MM.1S (cell line): ENCODE results near the gene SFXN5.

Source experiments
- DNase-seq: peaks from one replicate; pipeline ENCODE4 v3.0.0-alpha.2; 2015
- H2AFZ ChIP-seq: fragments of 300-600 bp; sonication (generic); 2 replicates; pipeline ENCODE4 v1.6.0; 2016; ENCODE audit warnings: antibody characterized with exemption, low read length
- H3F3A ChIP-seq: fragments of 300-600 bp; sonication (generic); 2 replicates; pipeline ENCODE4 v1.6.1; 2016; ENCODE audit warnings: mild to moderate bottlenecking, antibody characterized with exemption, low read length, moderate library complexity, mixed read lengths; ENCODE audit not compliant: insufficient read depth
- H3K27ac ChIP-seq: fragments of 300-600 bp; sonication (generic); 2 replicates; pipeline ENCODE4 v1.5.1; 2016; ENCODE audit warnings: mild to moderate bottlenecking, low read length
- H3K27me3 ChIP-seq: fragments of 300-600 bp; sonication (generic); replicated peaks from 2 replicates; pipeline ENCODE4 v1.6.0; 2016; ENCODE audit warnings: low read length; ENCODE audit not compliant: insufficient read depth
- H3K36me3 ChIP-seq: fragments of 300-600 bp; sonication (generic); replicated peaks from 2 replicates; pipeline ENCODE4 v1.6.1; 2016; ENCODE audit warnings: mild to moderate bottlenecking, low read length, mixed read lengths; ENCODE audit not compliant: insufficient read depth
- H3K4me1 ChIP-seq: fragments of 300-600 bp; sonication (generic); 2 replicates; pipeline ENCODE4 v1.6.1; 2016; ENCODE audit warnings: low read length, mixed read lengths
- H3K4me2 ChIP-seq: fragments of 300-600 bp; sonication (generic); 2 replicates; pipeline ENCODE4 v1.6.0; 2016; ENCODE audit warnings: low read depth, low read length
- H3K4me3 ChIP-seq: fragments of 300-600 bp; sonication (generic); 2 replicates; pipeline ENCODE4 v1.5.1; 2016; ENCODE audit warnings: low read length, mixed read lengths
- H3K79me2 ChIP-seq: fragments of 300-600 bp; sonication (generic); 2 replicates; pipeline ENCODE4 v1.6.1; 2016; ENCODE audit warnings: mixed run types, low read length, mixed read lengths
- H3K9ac ChIP-seq: fragments of 300-600 bp; sonication (generic); 2 replicates; pipeline ENCODE4 v1.6.1; 2016; ENCODE audit warnings: low read length, mixed read lengths
- H3K9me2 ChIP-seq: fragments of 300-600 bp; sonication (generic); replicated peaks from 2 replicates; pipeline ENCODE4 v1.6.1; 2016; ENCODE audit warnings: mild to moderate bottlenecking, low read length, mixed read lengths; ENCODE audit not compliant: insufficient read depth
- H3K9me3 ChIP-seq: fragments of 300-600 bp; sonication (generic); replicated peaks from 2 replicates; pipeline ENCODE4 v1.6.1; 2016; ENCODE audit warnings: mild to moderate bottlenecking, low read length, mixed read lengths; ENCODE audit not compliant: insufficient read depth
- H4K20me1 ChIP-seq: fragments of 300-600 bp; sonication (generic); 2 replicates; pipeline ENCODE4 v1.6.1; 2016; ENCODE audit warnings: mild to moderate bottlenecking, low read length, moderate library complexity, mixed read lengths; ENCODE audit not compliant: insufficient read depth
- EZH2 ChIP-seq: fragments of 300-600 bp; sonication (generic); optimal IDR thresholded peaks from 2 replicates; pipeline ENCODE3; 2017; ENCODE audit warnings: low read depth, mild to moderate bottlenecking, antibody characterized with exemption, low read length, mixed read lengths
- EZH2phosphoT487 ChIP-seq: fragments of 300-600 bp; sonication (generic); IDR thresholded peaks from 2 replicates; pipeline ENCODE4 v1.6.1; 2018; ENCODE audit warnings: antibody characterized with exemption, low read length
- TF ChIP-seq, protein P1 (sequence below): fragments of 300-600 bp; sonication (generic); IDR thresholded peaks from 2 replicates; pipeline ENCODE4 v1.5.1; 2016; ENCODE audit warnings: antibody characterized with exemption, low read length, mixed read lengths

Gene SFXN5

DNA sequence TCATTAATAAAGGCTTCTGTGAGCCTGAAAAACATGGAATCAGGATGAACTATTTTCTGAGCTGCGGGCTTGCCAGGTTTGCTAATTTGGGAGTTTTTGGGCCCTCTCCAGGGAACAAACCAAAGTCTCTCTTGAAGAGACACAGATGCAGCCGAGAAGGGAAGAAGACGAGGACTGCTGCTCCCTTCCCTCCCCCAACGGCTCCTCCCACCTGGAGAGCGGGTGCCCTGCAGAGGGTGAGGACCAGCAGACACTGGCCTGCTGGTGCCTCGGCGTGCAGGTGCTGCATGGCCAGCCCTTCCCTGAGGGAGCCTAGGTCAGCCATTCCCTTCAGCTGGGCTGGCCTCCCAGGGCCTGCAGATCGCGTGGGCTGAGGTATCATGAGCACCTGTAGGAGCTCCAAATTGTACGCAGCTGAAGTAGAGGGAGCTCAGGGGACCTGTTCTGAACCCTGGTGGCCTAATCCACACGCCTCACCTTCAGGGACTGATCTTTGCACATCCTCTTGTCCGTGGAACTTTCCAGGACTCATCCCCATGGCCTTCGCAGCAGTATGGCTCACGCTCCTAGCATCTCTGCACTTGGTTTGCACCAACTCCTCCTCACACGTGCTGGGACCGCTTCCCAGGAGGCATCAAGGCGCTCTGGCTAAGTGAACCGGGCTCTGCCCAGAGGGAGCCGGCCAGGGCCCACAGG lies 134.7 kb downstream of the SFXN5 start:
- Histone ChIP-seq H2AFZ (no peak overlapping the region), H3K27ac (no peak overlapping the region), H3K9ac (no peak overlapping the region), H3K27me3 (no peaks in the 10 kb centered on the region), H3K4me2 (no peak overlapping the region), H3F3A (no peaks in the 10 kb centered on the region), H4K20me1 (no peaks in the 10 kb centered on the region), H3K4me3 (no peak overlapping the region), H3K36me3 (no peaks in the 10 kb centered on the region), H3K9me3 (no peaks in the 10 kb centered on the region), H3K4me1 (no peaks in the 10 kb centered on the region), H3K9me2 (no peaks in the 10 kb centered on the region), H3K79me2 (no peaks in the 10 kb centered on the region)
- no peak for DNase-seq
- TF ChIP-seq EZH2phosphoT487 = no peak
- TF ChIP-seq EZH2 = no peak
- TF ChIP-seq, protein P1, sequence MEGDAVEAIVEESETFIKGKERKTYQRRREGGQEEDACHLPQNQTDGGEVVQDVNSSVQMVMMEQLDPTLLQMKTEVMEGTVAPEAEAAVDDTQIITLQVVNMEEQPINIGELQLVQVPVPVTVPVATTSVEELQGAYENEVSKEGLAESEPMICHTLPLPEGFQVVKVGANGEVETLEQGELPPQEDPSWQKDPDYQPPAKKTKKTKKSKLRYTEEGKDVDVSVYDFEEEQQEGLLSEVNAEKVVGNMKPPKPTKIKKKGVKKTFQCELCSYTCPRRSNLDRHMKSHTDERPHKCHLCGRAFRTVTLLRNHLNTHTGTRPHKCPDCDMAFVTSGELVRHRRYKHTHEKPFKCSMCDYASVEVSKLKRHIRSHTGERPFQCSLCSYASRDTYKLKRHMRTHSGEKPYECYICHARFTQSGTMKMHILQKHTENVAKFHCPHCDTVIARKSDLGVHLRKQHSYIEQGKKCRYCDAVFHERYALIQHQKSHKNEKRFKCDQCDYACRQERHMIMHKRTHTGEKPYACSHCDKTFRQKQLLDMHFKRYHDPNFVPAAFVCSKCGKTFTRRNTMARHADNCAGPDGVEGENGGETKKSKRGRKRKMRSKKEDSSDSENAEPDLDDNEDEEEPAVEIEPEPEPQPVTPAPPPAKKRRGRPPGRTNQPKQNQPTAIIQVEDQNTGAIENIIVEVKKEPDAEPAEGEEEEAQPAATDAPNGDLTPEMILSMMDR = no peak

DNA sequence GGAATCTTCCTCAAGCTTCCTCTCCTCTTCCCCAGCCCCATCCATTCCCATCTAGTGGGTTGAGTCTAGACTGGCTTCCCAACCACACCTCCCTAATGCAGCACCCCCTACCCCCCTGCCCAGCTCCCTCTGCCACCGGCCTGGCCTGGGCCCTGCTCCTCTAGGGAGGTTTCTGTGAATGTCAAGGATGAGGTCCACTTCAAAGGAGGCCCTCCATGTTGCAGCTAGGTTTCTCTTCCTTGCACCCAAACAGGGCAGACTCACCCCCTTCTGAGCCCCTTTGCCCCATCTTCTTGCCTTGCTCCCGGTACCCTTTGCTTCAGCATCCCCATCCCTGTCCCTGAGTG lies 135.9 kb downstream of the SFXN5 start:
- Histone ChIP-seq H3F3A (no peaks in the 10 kb centered on the region), H3K36me3 (no peaks in the 10 kb centered on the region), H3K4me1 (no peaks in the 10 kb centered on the region), H3K4me3 (no peak overlapping the region), H3K9me2 (no peaks in the 10 kb centered on the region), H3K27me3 (no peaks in the 10 kb centered on the region), H3K79me2 (no peaks in the 10 kb centered on the region), H4K20me1 (no peaks in the 10 kb centered on the region), H3K27ac (no peak overlapping the region), H3K9ac (no peak overlapping the region), H3K9me3 (no peaks in the 10 kb centered on the region), H2AFZ (no peak overlapping the region), H3K4me2 (no peak overlapping the region)
- TF ChIP-seq EZH2phosphoT487 (no peak), EZH2 (no peak)
- TF ChIP-seq, protein P1 = no peak
- DNase-seq = no peak

DNA sequence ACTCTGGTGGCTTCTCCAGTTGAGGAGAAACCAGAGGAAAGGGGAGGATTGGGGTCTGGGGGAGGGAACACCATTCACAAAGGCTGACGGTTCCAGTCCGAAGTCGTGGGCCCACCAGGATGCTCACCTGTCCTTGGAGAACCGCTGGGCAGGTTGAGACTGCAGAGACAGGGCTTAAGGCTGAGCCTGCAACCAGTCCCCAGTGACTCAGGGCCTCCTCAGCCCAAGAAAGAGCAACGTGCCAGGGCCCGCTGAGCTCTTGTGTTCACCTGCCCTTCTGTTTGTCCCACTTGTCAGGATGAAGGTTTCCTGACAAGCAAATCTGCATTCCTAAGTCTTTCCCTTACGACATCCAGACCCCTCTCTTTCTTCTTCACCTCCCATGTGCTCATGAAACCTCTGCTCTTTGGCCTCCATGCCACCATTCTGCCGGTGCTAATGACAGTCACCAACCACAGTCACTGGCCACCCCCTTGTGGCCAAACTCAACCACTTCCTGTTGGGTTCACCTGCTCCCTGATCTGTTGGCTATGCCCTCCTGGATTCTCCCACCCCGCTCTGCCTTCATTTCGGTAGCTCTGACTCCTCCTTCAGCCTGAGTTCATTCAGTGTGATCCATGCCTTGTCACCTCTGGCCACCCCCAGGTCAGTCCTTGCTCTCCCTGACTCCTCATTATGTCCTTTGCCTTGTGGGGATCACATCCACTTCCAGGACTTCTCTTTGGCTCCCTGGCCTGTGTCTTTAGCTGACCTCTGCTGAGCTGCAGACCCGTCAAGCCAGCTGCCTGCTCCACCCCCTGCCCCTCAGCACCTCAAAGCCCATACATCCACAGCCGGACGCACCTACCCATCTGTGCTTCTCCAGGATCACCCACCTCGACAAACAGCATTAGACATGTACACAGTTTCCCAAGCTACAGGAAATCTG lies 136.6 kb downstream of the SFXN5 start:
- Histone ChIP-seq H3K79me2 (no peaks in the 10 kb centered on the region), H3F3A (no peaks in the 10 kb centered on the region), H3K9me2 (no peaks in the 10 kb centered on the region), H2AFZ (no peak overlapping the region), H3K4me3 (no peak overlapping the region), H4K20me1 (no peaks in the 10 kb centered on the region), H3K9ac (no peak overlapping the region), H3K9me3 (no peaks in the 10 kb centered on the region), H3K4me1 (no peaks in the 10 kb centered on the region), H3K36me3 (no peaks in the 10 kb centered on the region), H3K27me3 (no peaks in the 10 kb centered on the region), H3K27ac (no peak overlapping the region), H3K4me2 (no peak overlapping the region)
- peak; percentile 46 for DNase-seq
- no peak for TF ChIP-seq EZH2
- TF ChIP-seq, protein P1 = peak; percentile 56
- no peak for TF ChIP-seq EZH2phosphoT487
